Peyer's patch (tissue), 4 donors: ENCODE measurements around the gene TMLHE.

ENCODE experiments used
- POLR2A ChIP-seq, 2 donors: fragments of 450-650 bp; IDR thresholded peaks; one replicate each; pipeline ENCODE4 v1.5.1; 2017; ENCODE audit warnings: antibody characterized with exemption in 2 of 2, mild to moderate bottlenecking in 2 of 2, moderate library complexity in 2 of 2
- TF ChIP-seq, protein P1 (sequence below), 6 experiments: fragments of 450-650 bp in 4 of 6; fragments of 200-600 bp in 2 of 6; sonication (generic) in 1 of 6; IDR thresholded peaks; one replicate each; pipeline ENCODE4 v1.5.1; 2017 to 2019; ENCODE audit warnings: antibody characterized with exemption in 6 of 6, mild to moderate bottlenecking in 3 of 6, moderate library complexity in 1 of 6

DNA sequence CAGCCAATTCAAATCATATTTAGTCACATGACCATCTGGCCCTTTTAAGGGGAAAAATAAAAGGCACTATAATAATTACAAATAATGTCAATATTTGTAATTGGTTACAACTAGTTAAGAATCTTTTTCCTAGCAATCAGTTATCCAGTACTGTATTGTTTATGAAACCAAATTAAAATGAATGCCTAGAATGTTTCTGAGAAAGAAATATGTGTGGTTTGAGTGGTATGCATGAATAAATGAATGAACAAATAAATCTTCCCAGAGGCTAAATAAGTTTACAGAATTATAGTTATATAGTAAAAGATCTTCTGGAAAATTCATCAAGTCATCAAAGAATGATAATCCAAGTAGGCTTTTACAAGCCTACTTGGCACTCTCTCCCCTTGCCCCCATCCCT, 98.5 kb downstream of the TMLHE start:
- TF ChIP-seq, protein P1, sequence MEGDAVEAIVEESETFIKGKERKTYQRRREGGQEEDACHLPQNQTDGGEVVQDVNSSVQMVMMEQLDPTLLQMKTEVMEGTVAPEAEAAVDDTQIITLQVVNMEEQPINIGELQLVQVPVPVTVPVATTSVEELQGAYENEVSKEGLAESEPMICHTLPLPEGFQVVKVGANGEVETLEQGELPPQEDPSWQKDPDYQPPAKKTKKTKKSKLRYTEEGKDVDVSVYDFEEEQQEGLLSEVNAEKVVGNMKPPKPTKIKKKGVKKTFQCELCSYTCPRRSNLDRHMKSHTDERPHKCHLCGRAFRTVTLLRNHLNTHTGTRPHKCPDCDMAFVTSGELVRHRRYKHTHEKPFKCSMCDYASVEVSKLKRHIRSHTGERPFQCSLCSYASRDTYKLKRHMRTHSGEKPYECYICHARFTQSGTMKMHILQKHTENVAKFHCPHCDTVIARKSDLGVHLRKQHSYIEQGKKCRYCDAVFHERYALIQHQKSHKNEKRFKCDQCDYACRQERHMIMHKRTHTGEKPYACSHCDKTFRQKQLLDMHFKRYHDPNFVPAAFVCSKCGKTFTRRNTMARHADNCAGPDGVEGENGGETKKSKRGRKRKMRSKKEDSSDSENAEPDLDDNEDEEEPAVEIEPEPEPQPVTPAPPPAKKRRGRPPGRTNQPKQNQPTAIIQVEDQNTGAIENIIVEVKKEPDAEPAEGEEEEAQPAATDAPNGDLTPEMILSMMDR (IDR thresholded peaks at IDR 0.05) = no peak
- TF ChIP-seq POLR2A (IDR thresholded peaks at IDR 0.05) = no peak
